ENCODE measurements around the gene UGT3A1. TPM values are rescaled to one million over a fixed set of nuclear protein-coding genes. Genes with fewer than 3 reads are reported as not detected.

Gene UGT3A1
- total RNA-seq, 1 donor from 2014 or later = 8.8 TPM

DNA sequence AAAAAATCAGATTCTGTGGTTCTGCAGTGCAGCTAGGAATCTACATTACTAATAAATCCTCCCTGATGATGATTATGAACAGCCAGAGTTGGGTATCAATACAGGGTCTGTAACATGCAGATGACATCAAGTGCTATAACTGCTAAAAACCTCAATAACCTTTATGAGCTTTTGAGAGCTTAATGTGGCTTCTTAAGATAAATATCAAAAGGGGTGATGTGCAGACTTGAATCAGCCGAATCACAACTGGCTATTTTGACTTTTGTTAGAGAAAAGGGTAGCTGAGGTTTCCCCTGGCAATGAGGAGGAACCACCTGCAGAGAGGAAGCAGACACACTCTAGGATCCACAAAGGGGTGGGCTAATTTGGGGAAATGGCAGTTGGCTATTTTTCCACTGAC lies 83.0 kb downstream of the UGT3A1 start:
- no peaks in the 10 kb centered on the region for H3K36me3 ChIP-seq
- DNase-seq (ENCODE audit: low spot score) = no peak
- Mint-ChIP-seq H3K4me3 (no peak overlapping the region), H3K36me3 (no peaks in the 10 kb centered on the region), H3K27me3 (ENCODE audit: insufficient read depth, low read depth) (no peaks in the 10 kb centered on the region), H3K27ac (no peak overlapping the region), H3K9me3 (peaks cover 23% of the 10 kb centered on the region), H3K4me1 (peaks cover 6% of the 10 kb centered on the region)
- TF ChIP-seq, protein P1, sequence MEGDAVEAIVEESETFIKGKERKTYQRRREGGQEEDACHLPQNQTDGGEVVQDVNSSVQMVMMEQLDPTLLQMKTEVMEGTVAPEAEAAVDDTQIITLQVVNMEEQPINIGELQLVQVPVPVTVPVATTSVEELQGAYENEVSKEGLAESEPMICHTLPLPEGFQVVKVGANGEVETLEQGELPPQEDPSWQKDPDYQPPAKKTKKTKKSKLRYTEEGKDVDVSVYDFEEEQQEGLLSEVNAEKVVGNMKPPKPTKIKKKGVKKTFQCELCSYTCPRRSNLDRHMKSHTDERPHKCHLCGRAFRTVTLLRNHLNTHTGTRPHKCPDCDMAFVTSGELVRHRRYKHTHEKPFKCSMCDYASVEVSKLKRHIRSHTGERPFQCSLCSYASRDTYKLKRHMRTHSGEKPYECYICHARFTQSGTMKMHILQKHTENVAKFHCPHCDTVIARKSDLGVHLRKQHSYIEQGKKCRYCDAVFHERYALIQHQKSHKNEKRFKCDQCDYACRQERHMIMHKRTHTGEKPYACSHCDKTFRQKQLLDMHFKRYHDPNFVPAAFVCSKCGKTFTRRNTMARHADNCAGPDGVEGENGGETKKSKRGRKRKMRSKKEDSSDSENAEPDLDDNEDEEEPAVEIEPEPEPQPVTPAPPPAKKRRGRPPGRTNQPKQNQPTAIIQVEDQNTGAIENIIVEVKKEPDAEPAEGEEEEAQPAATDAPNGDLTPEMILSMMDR (IDR thresholded peaks at IDR 0.05) = no peak
- TF ChIP-seq EZH2 (IDR thresholded peaks at IDR 0.05) = no peak
- no peak overlapping the region for H3K9ac ChIP-seq
- no peaks in the 10 kb centered on the region for H4K20me1 ChIP-seq (ENCODE audit: low read depth)
- H3F3A ChIP-seq (ENCODE audit: low read depth) = no peaks in the 10 kb centered on the region
- no peak overlapping the region for H3K27ac ChIP-seq
- no peak overlapping the region for H3K4me2 ChIP-seq
- peaks cover 8% of the 10 kb centered on the region for H3K4me1 ChIP-seq
- H3K27me3 ChIP-seq = no peaks in the 10 kb centered on the region
- H3K4me3 ChIP-seq = no peak overlapping the region
- H3K79me2 ChIP-seq (ENCODE audit: low read depth) = no peaks in the 10 kb centered on the region
- H2AFZ ChIP-seq (replicated peaks) = no peak overlapping the region
- no peaks in the 10 kb centered on the region for H3K9me3 ChIP-seq (ENCODE audit: low read depth)

- Histone ChIP-seq H3K9ac (no peak overlapping the region), H3K79me2 (ENCODE audit: low read depth) (no peaks in the 10 kb centered on the region), H3K36me3 (no peaks in the 10 kb centered on the region), H3K27me3 (no peaks in the 10 kb centered on the region), H2AFZ (replicated peaks) (no peak overlapping the region), H3K4me3 (no peak overlapping the region), H3K27ac (no peak overlapping the region), H3K4me2 (no peak overlapping the region), H3K9me3 (ENCODE audit: low read depth) (no peaks in the 10 kb centered on the region), H3F3A (ENCODE audit: low read depth) (no peaks in the 10 kb centered on the region), H3K4me1 (peaks cover 8% of the 10 kb centered on the region), H4K20me1 (ENCODE audit: low read depth) (no peaks in the 10 kb centered on the region)
- Mint-ChIP-seq H3K27ac (no peak overlapping the region), H3K27me3 (ENCODE audit: insufficient read depth, low read depth) (no peaks in the 10 kb centered on the region), H3K9me3 (peaks cover 8% of the 10 kb centered on the region), H3K4me3 (no peak overlapping the region), H3K4me1 (peaks cover 17% of the 10 kb centered on the region), H3K36me3 (no peaks in the 10 kb centered on the region)
- TF ChIP-seq, protein P1 (IDR thresholded peaks at IDR 0.05) = no peak
- TF ChIP-seq EZH2phosphoT487 (IDR thresholded peaks at IDR 0.05) = no peak
- TF ChIP-seq EZH2 (IDR thresholded peaks at IDR 0.05) = no peak
- no peak for DNase-seq (ENCODE audit: low spot score)
These were observed 86.6 kb downstream of the UGT3A1 start for GRCh38 chr5:35904443-35905132.

- peaks cover 8% of the 10 kb centered on the region for H3K9me3 Mint-ChIP-seq
- H3F3A ChIP-seq (ENCODE audit: low read depth) = no peaks in the 10 kb centered on the region
- no peaks in the 10 kb centered on the region for H3K27me3 ChIP-seq
- H3K27ac ChIP-seq = no peak overlapping the region
- H3K9ac ChIP-seq = no peak overlapping the region
- H3K27me3 Mint-ChIP-seq (ENCODE audit: insufficient read depth, low read depth) = no peaks in the 10 kb centered on the region
- H3K4me3 Mint-ChIP-seq = no peak overlapping the region
- H3K36me3 Mint-ChIP-seq = no peaks in the 10 kb centered on the region
- no peaks in the 10 kb centered on the region for H3K9me3 ChIP-seq (ENCODE audit: low read depth)
- TF ChIP-seq, protein P1 (IDR thresholded peaks at IDR 0.05) = no peak
- TF ChIP-seq EZH2phosphoT487 (IDR thresholded peaks at IDR 0.05) = no peak
- TF ChIP-seq EZH2 (IDR thresholded peaks at IDR 0.05) = no peak
- no peak for DNase-seq (ENCODE audit: low spot score)
- no peak overlapping the region for H2AFZ ChIP-seq (replicated peaks)
- no peaks in the 10 kb centered on the region for H3K36me3 ChIP-seq
- H3K4me2 ChIP-seq = no peak overlapping the region
- H3K4me1 Mint-ChIP-seq = peaks cover 15% of the 10 kb centered on the region
- peaks cover 5% of the 10 kb centered on the region for H3K4me1 ChIP-seq
- H4K20me1 ChIP-seq (ENCODE audit: low read depth) = no peaks in the 10 kb centered on the region
- H3K27ac Mint-ChIP-seq = no peak overlapping the region
- H3K79me2 ChIP-seq (ENCODE audit: low read depth) = no peaks in the 10 kb centered on the region
- no peak overlapping the region for H3K4me3 ChIP-seq
These were observed 87.5 kb downstream of the UGT3A1 start for GRCh38 chr5:35903631-35904203.
